ENCODE results near the gene REEP6. TPM values are rescaled to one million over a fixed set of nuclear protein-coding genes. Genes with fewer than 3 reads are reported as not detected.

Gene REEP6
- total and polyA plus RNA-seq, 2 of the 4 experiments (the other 2 are of a cell fraction): 1.3 to 2.2 TPM

GRCh38 chr19:1441677-1442438 is 49.1 kb upstream of the REEP6 start:
- 89% methylated on average over 10 of the region's 25 CpGs; no CpG with 5 or more reads in 1 of the 2 experiments for WGBS, 2 experiments (ENCODE audit: extremely low coverage in 2 of 2, insufficient read length in 1 of 2)
- no peak overlapping the region for H2BK120ac ChIP-seq (ENCODE audit: low read depth, low read length)
- H3K9ac ChIP-seq (ENCODE audit: low read depth, low read length): no peak overlapping the region
- peaks cover 63% of the 10 kb centered on the region for H4K20me1 ChIP-seq (ENCODE audit: insufficient read depth, low read length)
- no TSS peak for BruUV-seq (replicated peaks)
- TF ChIP-seq FOS (IDR thresholded peaks at IDR 0.05; ENCODE audit: low read depth, low read length) (no peak), ELK1 (IDR thresholded peaks at IDR 0.05; ENCODE audit: borderline replicate concordance, low read depth, low read length) (no peak), MAFK (IDR thresholded peaks at IDR 0.05; ENCODE audit: low read depth, low read length) (no peak), RFX5 (IDR thresholded peaks at IDR 0.05; ENCODE audit: low read depth, low read length) (no peak), RAD21 (IDR thresholded peaks at IDR 0.05; ENCODE audit: low read length) (no peak), MAZ (IDR thresholded peaks at IDR 0.05; ENCODE audit: borderline replicate concordance, low read depth, low read length) (no peak), MXI1 (IDR thresholded peaks at IDR 0.05; ENCODE audit: borderline replicate concordance, low read depth, low read length) (no peak), CTCF (conservative IDR thresholded peaks at IDR 0.05; ENCODE audit: low read depth, low read length) (no peak), SMC3 (IDR thresholded peaks at IDR 0.05; ENCODE audit: low read depth, low read length) (no peak), POLR2A (IDR thresholded peaks at IDR 0.05; ENCODE audit: low read depth, low read length) (no peak), NFE2L2 (IDR thresholded peaks at IDR 0.05; ENCODE audit: low read depth, low read length) (no peak), RCOR1 (IDR thresholded peaks at IDR 0.05; ENCODE audit: insufficient replicate concordance, low read length) (no peak), BHLHE40 (IDR thresholded peaks at IDR 0.05; ENCODE audit: low read depth, low read length) (no peak), CEBPB (IDR thresholded peaks at IDR 0.05; ENCODE audit: low read depth, low read length) (no peak), USF2 (IDR thresholded peaks at IDR 0.05; ENCODE audit: low read depth, low read length) (no peak), CHD1 (IDR thresholded peaks at IDR 0.05; ENCODE audit: low read depth, low read length) (no peak)
- no peaks in the 10 kb centered on the region for H3K9me3 ChIP-seq (ENCODE audit: control insufficient read depth, insufficient read depth, low read length)
- no peak overlapping the region for H2BK20ac ChIP-seq (ENCODE audit: low read depth, low read length)
- H3K14ac ChIP-seq (replicated peaks; ENCODE audit: low read depth, low read length): no peak overlapping the region
- intact Hi-C loops (cut with micrococcal nuclease) (no loop called here), dilution Hi-C loops (cut with HindIII; ENCODE audit: low sequenced_read_pairs, unreplicated experiment) (no loop called here), in situ Hi-C loops (cut with MboI; ENCODE audit: low sequenced_read_pairs) (no loop called here)
- peaks cover 11% of the 10 kb centered on the region for H3K4me1 ChIP-seq (ENCODE audit: control insufficient read depth, insufficient read depth, low read length)
- H3K18ac ChIP-seq (ENCODE audit: low read depth, low read length): no peak overlapping the region
- ChIA-PET POLR2A (ENCODE audit: unreplicated experiment) (no interaction called here), CTCF (no interaction called here)
- H3K56ac ChIP-seq (ENCODE audit: extremely low read depth, insufficient read depth, low read length): no peak overlapping the region
- H3K23ac ChIP-seq (ENCODE audit: low read depth, low read length): no peak overlapping the region
- H2BK15ac ChIP-seq (ENCODE audit: low read depth, low read length): no peak overlapping the region
- no peak overlapping the region for H2AK5ac ChIP-seq (ENCODE audit: low read depth, low read length)
- H4K5ac ChIP-seq (ENCODE audit: low read depth, low read length): no peak overlapping the region
- no peak overlapping the region for H4K8ac ChIP-seq (ENCODE audit: low read depth in 2 of 2, low read length in 2 of 2)
- H2BK5ac ChIP-seq (ENCODE audit: low read depth, low read length, poor library complexity, severe bottlenecking): no peak overlapping the region
- peaks cover 15 to 32% of the 10 kb centered on the region in 2 experiments; a peak in 3 of 4 replicates for H3K79me1 ChIP-seq (ENCODE audit: low read depth in 1 of 2, low read length in 2 of 2)
- H2AK9ac ChIP-seq (replicated peaks; ENCODE audit: low read depth, low read length, poor library complexity): peak overlapping the region; percentile 1
- H3K9me1 ChIP-seq (ENCODE audit: insufficient read depth, low read length): no peaks in the 10 kb centered on the region
- ATAC-seq (ENCODE audit: low read depth): no peak
- H3K36me3 ChIP-seq (ENCODE audit: control insufficient read depth, insufficient read depth, low read length): peaks cover 31% of the 10 kb centered on the region
- no peak overlapping the region for H4K91ac ChIP-seq (ENCODE audit: insufficient read depth, low read depth, low read length)
- no peak overlapping the region for H3K27ac ChIP-seq (ENCODE audit: insufficient read depth, low read length)
- no peak overlapping the region for H3K4me3 ChIP-seq (ENCODE audit: insufficient read depth, low read depth, low read length)
- no peak overlapping the region for H3K4ac ChIP-seq (ENCODE audit: low read depth, low read length)
- peaks cover 10% of the 10 kb centered on the region for H3K27me3 ChIP-seq (ENCODE audit: control insufficient read depth, insufficient read depth, low read length)
- H3K4me2 ChIP-seq (ENCODE audit: low read depth, low read length): no peak overlapping the region
- H2AFZ ChIP-seq (replicated peaks; ENCODE audit: low read length, poor library complexity): no peak overlapping the region
- no peak for DNase-seq
